ENCODE results near the gene PLXNA4.

The PLXNA4 gene

DNA sequence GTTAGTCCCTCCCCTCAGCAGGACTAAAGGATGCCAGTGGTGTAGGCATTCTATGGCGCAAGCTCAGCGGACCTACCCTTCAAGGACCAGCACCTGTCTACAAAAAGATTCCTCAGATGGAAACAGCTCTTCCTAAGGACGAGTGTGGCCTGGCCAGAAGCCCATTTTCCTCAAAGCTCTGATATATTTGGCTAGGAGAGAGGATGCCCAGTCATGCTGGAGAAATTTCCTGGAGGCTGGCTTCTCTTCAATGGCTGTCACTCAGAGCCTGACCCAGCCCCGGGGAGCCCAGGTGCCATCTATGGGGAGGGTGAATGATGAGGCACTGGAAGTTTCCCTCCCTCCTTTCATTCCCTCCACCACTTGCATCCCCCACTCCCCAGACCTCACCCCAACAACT is 111.5 kb downstream of the PLXNA4 start:
- no peak for DNase-seq

DNA sequence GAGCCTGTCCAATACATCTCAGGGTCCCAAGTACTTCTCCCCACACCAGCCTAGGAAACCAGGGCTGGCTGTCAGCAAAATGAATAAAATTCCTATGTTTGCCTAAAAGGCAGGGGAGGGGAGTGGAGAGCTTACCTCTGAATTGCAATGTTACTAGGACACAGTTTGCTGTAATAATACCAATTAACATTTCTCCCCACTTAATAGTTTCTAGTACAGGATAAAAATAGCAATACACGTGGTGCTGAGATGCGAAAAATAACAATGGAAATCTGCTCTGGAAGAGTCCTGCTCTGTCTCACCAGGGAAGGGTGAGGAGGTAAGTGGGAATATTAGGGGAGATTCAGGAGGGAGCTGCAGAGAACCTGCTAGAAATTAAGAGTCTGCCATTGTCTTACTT is 112.3 kb downstream of the PLXNA4 start:
- DNase-seq, result no peak

DNA sequence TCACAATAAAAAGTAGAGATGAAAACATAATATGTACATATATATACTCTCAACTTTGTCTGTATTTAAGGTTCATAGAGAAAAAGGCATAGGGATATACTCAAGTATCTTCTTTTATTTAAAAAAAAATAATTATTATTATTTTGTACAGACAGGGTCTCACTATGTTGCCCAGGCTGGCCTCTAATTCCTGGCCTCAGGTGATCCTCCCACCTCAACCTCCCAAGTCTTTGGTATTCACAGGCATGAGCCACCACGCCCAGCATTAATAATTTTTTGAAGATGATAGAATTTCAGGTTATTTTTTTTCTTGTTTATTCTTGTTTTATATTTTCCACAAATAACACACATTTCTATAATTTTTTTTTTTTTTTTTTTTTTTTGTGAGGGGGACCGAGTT is 113.8 kb downstream of the PLXNA4 start:
- DNase-seq, result no peak

DNA sequence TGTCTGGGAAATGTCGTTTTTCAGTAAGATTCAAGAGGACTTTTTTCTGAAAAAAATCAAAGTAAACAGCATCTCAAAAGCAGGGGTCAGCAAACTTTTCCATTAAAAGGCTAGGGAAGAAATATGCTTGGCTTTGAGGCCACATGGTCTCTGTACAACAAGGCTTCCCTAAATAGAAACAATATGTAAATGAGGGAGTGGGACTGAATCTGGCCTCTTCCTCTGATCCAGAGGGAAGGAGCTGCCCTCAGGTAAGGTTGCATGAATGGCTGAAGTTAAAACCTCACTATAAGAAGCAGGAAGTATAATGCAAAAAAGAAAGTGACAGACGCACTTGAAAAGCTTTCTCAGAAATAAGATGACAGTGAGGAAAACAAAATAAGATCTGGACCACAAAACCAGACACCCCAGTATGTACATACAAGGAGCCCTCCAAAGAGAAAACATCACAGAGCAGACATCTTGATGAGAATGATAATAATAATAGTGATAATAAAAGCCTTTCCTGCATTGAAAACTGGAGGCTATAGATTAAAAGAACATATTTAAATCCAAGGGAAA is 115.2 kb downstream of the PLXNA4 start:
- DNase-seq, result no peak

DNA sequence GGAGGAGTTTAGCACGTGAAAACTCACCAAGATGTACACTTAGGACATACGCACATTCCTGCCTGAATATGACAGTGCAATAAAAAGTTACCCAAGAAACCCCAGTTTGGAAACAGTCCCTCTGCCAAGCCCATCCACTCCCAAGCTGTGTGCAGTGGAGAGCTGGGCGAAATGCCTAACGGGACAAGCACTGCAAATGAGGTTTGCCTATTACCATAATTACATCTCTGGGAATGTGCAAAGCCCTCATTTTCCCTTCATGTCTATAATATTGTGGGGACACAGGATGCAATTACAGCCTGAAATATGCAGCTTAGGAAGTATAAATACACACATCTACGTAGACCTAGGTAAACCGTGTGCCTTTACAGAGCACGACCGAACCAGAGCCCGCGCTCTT is 117.5 kb downstream of the PLXNA4 start:
- DNase-seq, result no peak

DNA sequence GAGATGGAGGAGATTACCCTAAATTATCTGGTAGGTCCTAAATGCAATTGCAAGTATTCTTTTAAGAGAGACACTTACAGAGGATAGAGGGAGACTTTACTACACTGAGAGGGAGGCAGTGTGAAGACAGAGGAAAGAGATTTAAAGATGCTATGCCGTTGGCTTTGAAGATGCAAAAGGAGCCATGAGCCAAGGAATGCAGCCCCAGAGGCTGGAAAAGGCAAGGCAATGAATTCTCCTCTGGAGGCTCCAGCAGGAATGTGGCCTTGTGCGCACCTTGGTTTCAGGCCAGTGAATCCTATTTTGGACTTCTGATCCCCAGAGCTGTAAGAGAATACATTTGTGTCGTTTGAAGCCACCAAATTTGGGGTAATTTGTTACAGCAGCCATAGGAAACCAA is 118.6 kb downstream of the PLXNA4 start:
- DNase-seq, result no peak

DNA sequence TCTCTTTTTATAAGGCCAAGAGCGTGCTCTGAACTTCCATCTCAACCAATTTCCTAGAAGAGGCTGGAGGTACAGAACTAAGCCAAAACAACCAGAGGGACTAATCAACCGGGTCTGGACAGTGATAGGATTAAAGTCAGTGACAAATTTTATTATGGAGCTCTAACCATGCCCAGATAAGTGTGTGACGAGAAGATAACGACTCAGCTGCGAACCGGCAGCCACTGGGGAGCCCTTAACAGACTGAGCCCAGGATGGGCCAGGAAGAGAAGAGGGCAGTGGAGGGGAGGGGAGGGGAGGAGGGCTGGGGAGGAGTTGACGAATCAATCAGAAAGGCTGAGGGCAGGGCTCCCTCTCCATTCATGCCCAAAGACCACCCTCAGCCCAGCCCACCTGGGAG is 119.9 kb downstream of the PLXNA4 start:
- DNase-seq, result no peak

DNA sequence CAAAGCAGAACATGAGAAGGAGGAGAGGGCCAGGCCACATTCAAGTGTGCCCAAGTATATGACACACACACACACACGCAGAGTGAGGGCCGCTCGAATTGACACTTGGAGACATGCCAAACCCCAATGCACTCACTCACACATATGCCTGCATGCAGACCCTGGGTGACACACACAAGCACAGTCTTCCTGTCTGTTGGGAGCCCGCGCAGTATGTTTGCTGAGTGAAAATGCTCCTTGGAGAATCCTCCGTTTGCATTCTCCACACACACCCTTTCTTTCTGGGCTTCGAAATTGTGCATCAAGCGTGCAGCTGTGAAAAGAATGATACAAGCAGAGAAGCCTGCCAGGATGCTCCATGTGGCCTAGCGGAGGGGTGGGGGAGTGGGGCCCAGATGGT is 120.9 kb downstream of the PLXNA4 start:
- no peak for DNase-seq

DNA sequence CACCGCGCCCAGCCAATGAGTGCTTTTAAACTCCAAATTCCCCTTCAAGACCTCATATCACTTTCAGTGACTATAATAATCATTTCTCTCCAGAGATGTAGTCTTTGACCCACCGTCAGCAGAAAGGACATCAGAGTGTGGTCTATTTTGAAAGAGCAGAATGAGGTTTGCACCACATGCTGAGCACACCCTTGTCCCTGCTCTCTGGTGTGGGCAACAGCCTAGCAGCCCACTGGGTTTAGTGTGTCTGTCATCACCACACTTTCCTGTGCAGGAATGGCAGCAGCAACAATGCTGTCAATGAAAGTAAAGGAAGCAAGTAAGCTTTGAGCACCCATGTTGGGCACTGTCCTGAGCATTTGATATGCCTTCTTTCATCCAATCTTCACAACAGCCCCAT is 122.4 kb downstream of the PLXNA4 start:
- DNase-seq, result no peak

DNA sequence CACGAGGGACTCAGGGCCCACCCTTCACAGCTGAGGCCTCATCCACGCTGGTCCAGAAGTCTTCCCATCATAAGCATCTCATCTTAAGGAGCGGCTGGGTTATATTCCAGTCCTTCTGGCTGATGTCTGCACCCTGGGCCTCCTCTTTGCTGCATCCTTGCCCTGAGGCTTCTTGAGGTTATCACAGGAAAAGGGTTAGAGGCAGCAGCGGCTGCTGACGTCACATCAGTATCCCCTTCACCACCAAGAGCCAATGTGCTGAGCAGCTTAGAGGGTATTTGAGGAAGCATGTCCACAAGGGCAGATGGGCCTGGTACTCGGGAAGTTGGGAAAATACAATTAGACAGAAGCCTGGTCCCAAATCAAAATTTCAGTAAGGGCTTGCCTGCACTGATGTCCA is 125.1 kb downstream of the PLXNA4 start:
- DNase-seq, result no peak

DNA sequence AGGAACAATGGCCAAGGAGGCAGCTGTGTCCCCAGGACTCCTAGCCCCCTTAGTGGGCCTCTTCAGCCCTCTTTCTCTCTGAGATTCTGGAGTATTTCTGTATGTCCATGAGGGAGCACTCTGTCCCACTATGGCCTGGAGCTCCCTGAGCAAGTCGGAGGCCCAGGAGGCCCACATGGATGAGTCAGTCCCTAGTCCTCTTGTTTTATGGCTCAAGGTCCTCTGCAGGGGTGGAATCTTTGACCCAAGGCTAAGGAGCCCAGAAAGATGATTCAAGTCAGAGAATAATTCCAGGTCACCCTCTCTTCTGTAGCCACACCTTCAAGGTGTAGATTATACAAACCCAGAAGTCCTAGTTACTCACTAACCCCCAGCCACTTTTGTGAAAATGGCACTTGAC is 125.6 kb downstream of the PLXNA4 start:
- no peak for DNase-seq

DNA sequence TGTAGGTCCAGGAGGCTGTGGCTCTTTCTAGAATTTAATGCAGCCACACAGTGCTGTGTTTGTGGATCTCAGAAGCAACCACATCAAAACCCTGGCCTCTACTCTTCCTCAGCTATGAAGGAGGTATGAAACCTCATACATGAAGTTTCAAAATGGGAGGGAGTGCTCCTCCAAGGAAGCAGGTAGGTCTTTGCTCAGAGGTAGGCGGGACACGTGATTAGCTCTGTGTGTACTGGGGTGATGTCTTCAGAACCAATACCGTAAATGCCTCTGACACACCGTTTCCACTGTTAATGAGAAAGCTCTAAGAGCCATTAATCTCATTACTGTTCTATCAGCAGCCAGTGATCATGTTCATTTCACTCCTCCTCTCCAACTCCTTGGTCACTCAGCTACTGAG is 126.1 kb downstream of the PLXNA4 start:
- no peak for DNase-seq

DNA sequence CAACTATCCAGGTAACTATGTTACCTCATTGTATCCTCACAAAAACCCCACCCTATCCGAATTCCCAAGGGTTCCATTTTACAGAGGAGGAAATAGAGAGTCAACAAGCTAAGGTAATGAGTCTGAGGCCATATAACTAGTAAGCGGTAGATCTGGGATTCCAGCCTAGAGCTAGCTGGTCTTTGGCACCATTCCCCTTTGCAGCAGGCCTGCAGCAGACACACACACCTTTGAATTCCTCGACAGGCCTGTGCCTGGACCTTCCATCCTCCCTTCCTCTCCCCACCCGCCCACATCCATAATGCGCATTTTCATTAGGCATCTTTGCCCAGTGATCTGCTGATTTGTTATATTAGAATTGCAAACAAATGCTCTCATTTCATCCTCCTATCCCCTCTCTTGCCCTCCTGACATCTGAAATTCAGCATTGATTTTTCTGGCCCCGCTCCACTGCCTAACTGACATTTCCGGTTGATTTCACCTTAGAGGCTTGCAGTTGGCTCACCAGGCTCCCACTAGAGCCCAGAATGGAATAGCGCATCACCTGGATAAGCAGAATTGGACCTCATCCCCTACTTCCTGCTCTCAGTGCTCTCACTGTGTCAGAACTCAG is 129.5 kb downstream of the PLXNA4 start:
- no peak for DNase-seq

DNA sequence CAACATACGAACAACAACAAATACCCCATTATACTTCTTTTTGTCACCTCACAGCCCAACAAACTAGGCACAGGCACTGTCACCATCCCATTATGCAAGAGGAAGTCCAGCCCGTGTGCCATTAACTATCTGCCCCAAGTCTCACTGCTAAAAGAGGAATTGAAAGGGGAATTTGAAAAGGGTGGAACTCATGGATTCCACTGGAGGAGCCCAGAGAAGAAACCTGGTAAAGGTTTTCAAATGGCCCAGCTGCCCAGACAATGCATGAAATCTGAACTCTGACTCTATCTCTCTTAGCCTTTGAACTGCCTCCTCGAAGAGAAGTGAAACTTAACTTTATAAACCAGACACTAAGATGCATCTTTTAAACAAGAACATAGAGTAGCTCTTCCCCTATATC is 130.0 kb downstream of the PLXNA4 start:
- DNase-seq, result no peak

DNA sequence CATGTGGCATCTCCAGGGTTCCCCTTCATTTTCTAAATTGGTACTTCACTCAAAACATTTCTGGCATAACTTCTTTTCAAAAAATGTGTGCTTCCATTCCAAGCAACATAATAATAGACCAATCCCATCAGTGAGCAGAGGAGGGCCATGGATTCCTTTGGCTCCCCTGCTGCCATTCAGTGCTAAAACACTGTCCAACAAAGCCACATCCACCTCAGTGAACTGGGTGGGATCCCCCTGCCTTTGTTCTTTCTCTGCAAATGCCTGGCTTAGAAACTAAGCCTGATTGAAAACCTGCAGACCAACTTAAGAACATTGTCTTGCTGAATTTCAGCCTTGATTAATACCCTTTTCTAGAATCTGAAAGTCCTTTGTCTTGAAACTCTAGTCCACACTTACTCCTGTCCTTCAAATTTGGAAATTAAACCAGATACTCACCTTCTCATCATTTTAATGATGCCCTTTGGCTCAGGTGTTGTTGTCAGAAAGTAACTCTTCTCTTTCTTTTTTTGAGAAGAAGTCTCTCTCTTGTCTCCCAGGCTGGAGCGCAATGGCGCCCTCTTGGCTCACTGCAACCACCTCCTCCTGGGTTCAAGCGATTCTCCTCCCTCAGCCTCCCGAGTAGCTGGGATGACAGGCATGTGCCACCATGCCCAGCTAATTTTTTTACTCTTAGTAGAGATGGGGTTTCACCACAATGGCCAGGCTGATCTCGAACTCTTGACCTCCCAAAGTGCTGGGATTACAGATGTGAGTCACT is 132.3 kb downstream of the PLXNA4 start:
- no peak for DNase-seq

DNA sequence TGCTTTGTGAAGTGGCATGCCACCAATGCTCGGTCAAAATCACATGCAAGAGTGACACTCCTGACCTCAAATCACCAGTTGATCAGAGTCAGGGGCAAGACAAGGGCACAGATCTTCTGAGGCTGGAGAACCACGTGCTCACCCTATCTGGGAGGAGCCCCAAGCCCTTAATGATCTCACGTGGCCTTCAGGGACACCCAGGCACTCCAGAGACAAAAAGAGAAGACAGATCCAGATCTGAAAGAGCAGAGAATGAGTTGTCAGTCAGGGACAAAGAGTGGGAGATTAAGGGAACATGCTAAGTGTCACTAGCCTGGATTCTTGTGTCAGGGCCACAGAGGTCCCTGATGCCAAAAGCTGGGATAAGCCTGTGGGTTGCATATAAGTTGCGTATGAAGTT is 134.3 kb downstream of the PLXNA4 start:
- no peak for DNase-seq

DNA sequence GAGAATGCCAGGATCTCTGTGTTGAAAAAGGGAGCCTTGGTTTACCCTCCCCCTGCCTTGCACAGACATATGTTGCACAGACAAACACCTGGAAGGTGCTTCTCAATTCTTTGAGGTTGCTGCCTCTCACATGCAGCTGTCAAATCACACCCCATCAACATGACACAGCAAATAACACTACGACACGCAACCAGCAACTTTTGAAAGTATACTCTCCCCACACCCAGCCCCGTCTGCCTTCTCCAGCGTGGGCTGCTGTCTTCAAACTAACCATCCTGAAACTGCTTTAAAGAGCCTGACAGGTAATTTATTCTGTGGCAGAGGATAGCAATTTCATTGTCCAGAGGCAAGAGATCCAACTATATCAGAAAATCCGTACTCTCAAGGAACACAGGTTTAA is 136.1 kb downstream of the PLXNA4 start:
- DNase-seq, result no peak

DNA sequence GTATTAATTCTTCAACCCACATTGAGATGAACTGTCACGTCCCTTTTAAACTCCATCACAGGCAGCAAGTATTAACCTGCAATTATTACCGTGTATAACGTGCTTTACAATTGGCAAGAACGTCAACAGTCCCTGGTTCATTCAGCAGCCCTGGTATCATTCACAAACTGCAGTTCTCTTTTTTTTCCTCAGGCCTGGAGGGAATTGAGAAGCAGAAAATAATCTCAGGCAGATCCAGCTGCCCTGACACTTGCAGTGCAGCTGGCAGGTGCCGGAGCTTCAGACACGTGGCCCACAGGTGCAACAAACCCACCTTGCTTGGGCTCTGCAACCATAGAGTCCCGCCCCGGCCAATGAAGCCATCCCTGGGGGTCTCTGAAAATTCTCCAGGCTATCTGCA is 137.3 kb downstream of the PLXNA4 start:
- DNase-seq, result no peak

DNA sequence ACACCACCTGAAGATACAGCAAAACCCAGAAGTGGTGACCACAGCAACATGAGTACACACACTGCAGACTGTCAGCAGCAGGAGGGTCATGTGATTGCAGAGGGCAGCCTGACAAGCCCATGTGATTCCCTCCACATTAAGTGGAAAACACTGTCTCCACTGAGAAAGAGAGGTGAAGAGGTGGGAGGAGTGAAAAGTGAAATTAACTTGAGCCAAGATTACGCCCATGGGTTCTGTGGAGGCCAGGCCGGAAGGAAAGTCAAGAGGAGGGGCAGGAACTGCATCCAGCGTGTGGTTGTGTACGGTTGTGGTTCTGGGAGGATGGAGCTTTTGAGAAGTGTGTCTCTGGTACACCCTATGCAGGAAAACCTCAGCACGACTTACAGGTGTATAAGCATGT is 138.5 kb downstream of the PLXNA4 start:
- no peak for DNase-seq

DNA sequence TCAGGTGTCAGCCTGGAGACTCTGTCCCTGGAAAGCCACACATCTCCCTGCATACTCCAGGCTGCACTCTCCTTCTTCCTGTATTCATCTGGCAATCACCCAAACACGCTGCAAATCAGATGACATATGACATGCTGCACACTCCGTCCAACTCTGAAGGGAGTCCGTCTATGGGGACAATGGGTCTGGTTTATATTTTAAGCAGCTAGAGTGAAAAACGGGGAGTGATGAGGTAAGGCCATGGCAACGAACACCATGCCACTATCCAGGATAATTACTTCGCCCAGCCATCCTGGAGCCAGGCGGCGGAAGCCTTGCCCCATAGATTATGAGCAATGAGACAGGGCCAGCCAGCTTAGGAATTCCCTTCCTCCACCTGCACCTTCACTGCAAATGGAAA is 140.1 kb downstream of the PLXNA4 start:
- DNase-seq, result no peak

DNA sequence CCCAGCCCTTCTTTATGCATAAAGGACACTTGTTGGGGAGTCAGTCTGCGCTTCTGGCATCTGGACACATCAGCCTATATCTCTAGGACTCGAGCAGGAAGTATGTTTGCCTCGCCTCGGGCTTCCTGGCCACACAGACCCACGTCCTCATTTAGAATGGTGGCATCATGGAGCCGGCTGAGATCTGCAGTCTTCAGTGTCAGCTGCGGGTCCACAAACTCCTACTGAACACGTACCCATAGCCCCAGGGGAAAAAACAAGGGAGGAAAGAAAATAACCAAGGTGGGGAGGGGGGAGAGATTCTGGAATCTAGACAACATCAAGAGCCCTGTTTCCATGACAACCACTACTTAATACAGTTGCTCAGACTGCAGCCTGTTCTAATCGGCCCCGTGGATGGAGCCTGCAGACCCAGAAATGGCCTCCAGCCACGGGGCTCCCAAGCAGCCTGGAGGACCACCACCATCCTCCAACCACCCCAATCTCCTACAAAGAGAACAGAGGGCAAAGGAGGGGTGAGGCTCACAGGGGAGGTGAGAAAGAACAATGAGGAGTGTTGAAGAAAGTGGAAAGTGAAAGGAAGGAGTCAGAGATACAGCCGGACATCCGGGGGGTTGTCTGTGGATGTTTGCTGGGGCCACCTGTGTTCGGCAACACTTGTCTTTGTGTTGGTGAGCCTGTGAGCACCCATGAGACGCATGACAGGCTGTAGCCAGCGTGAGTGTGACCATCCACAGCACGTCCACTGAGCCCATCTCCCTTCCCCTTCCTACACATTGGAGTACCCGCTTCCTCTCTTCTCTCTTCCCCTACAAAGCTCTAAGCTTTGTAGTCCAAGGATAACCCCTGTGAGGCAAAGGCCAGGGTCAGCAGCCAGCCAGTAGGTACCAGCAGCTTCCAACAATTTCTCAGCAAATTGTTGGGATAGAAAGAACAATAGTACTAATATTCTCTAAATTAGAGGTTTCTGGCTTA is 141.0 kb downstream of the PLXNA4 start:
- no peak for DNase-seq

DNA sequence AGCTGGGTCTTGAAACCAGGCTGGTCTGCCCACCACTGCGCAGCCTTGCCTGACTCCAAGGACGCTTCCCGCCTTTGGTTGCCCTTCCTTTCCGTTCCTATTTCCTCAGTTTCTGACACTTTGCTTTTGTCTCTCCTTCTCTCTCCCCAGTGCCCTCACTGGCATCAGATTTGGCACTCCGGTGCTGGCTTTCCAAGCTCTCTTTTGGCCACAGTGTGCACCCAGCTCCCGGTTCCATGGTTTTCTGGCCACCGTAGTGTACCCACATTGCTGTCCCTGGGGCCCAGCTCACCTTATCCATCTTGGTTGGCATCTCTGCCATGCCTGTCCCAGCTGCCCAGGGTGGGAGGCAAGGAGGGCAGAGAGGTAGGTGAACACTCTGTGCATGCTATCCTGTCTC is 142.2 kb downstream of the PLXNA4 start:
- DNase-seq, result no peak

DNA sequence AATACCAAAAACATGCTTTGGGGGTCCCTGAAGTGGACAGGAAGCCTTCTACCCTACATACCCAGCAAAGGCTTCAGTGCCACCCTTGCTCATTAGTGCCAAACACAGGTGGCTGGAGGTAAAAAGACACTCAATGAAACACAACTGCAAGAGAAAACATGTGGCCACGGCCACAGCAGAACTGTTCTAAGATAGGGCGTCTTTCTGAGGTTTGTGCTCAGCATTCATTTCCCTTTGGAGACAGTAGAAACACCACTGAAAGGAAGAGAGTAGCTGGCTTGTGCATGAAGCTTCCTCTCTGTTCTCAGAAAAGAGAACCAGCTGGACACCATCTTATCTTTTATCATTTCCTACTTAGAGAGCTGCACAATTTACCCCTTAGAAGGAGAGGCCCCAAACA is 143.0 kb downstream of the PLXNA4 start:
- no peak for DNase-seq

Data from activated CD4-positive, alpha-beta T cell treated with anti-CD3 and anti-CD28 coated beads, Interleukin-2, amount 50 U/mL, for 1 hour (primary cell).